Activated naive CD4-positive, alpha-beta T cell treated with anti-CD3 and anti-CD28 coated beads, Interleukin-2, amount 10 ng/mL, durations not matched to agents 7 days and 5 days (primary cell): ENCODE data around the gene SNRPN.
"Not testable (repeated sequence)": the region's sequence is repeated elsewhere in the genome, so short reads cannot be mapped to it uniquely, and the experiment has no call there.

ENCODE experiments used
- CTCF ChIA-PET: fragments of 350-600 bp; sonication (Branson Sonifier 250); formaldehyde crosslinking; loops from one replicate; lab custom pipeline; 2021; ENCODE audit warnings: antibody characterized with exemption; lab: Charles Lee
- DNase-seq: peaks from one replicate; pipeline ENCODE4 v3.0.0-alpha.2; 2020
- H3K27ac Mint-ChIP-seq: one replicate; pipeline ENCODE4 v1.8.0; 2021; ENCODE audit warnings: mild to moderate bottlenecking, moderate library complexity, mixed read lengths
- H3K27me3 Mint-ChIP-seq: one replicate; pipeline ENCODE4 v1.8.0; 2021; ENCODE audit warnings: mild to moderate bottlenecking, mixed read lengths
- H3K36me3 Mint-ChIP-seq: one replicate; pipeline ENCODE4 v1.8.0; 2021; ENCODE audit warnings: mixed read lengths
- H3K4me1 Mint-ChIP-seq: one replicate; pipeline ENCODE4 v1.8.0; 2021; ENCODE audit warnings: mixed read lengths
- H3K4me3 Mint-ChIP-seq: one replicate; pipeline ENCODE4 v1.8.0; 2021; ENCODE audit warnings: mild to moderate bottlenecking, moderate library complexity, mixed read lengths
- H3K9me3 Mint-ChIP-seq: one replicate; pipeline ENCODE4 v1.8.0; 2021; ENCODE audit warnings: mixed read lengths

SNRPN gene

GRCh38 chr15:24948495-24948894 is 6.3 kb upstream of the SNRPN start:
- CTCF ChIA-PET: no interaction called here
- Mint-ChIP-seq H3K27me3 (no peaks in the 10 kb centered on the region), H3K9me3 (peaks cover 8% of the 10 kb centered on the region), H3K4me3 (no peak overlapping the region), H3K4me1 (no peaks in the 10 kb centered on the region), H3K27ac (no peak overlapping the region), H3K36me3 (no peaks in the 10 kb centered on the region)
- no peak for DNase-seq

- CTCF ChIA-PET: no interaction called here
- Mint-ChIP-seq H3K4me3 (peak overlapping the region; percentile 82), H3K36me3 (peaks cover 19% of the 10 kb centered on the region), H3K4me1 (peaks cover 17% of the 10 kb centered on the region), H3K9me3 (peaks cover 21% of the 10 kb centered on the region), H3K27ac (peak overlapping the region; percentile 93), H3K27me3 (peaks cover 6% of the 10 kb centered on the region)
- DNase-seq: peak; percentile 30
These were observed 739 bp downstream of the SNRPN start for GRCh38 chr15:24955531-24955921.

- Mint-ChIP-seq H3K27ac (peak overlapping the region; percentile 93), H3K4me1 (peaks cover 18% of the 10 kb centered on the region), H3K27me3 (peaks cover 6% of the 10 kb centered on the region), H3K4me3 (peak overlapping the region; percentile 82), H3K36me3 (peaks cover 25% of the 10 kb centered on the region), H3K9me3 (peaks cover 23% of the 10 kb centered on the region)
- peak; percentile 77 for DNase-seq
- CTCF ChIA-PET: no interaction called here
These were observed 1.5 kb downstream of the SNRPN start for GRCh38 chr15:24956111-24956838.

- H3K27ac Mint-ChIP-seq: no peak overlapping the region
- peaks cover 6% of the 10 kb centered on the region for H3K27me3 Mint-ChIP-seq
- DNase-seq: no peak
- H3K4me3 Mint-ChIP-seq: no peak overlapping the region
- peaks cover 25% of the 10 kb centered on the region for H3K9me3 Mint-ChIP-seq
- CTCF ChIA-PET: no interaction called here
- peaks cover 30% of the 10 kb centered on the region for H3K36me3 Mint-ChIP-seq
- H3K4me1 Mint-ChIP-seq: peaks cover 18% of the 10 kb centered on the region
These were observed 2.9 kb downstream of the SNRPN start for GRCh38 chr15:24957691-24958090.

- H3K9me3 Mint-ChIP-seq: peaks cover 33% of the 10 kb centered on the region
- H3K4me3 Mint-ChIP-seq: no peak overlapping the region
- no peak for DNase-seq
- no peak overlapping the region for H3K27ac Mint-ChIP-seq
- CTCF ChIA-PET: no interaction called here
- H3K36me3 Mint-ChIP-seq: peaks cover 63% of the 10 kb centered on the region
- H3K27me3 Mint-ChIP-seq: no peaks in the 10 kb centered on the region
- peaks cover 13% of the 10 kb centered on the region for H3K4me1 Mint-ChIP-seq
These were observed 7.2 kb downstream of the SNRPN start for GRCh38 chr15:24961967-24962366.

GRCh38 chr15:24962880-24963279 is 8.1 kb downstream of the SNRPN start:
- Mint-ChIP-seq H3K4me1 (peaks cover 5% of the 10 kb centered on the region), H3K27ac (no peak overlapping the region), H3K36me3 (peaks cover 66% of the 10 kb centered on the region), H3K9me3 (peaks cover 32% of the 10 kb centered on the region), H3K27me3 (no peaks in the 10 kb centered on the region), H3K4me3 (no peak overlapping the region)
- no peak for DNase-seq
- CTCF ChIA-PET: no interaction called here

GRCh38 chr15:24966364-24967103 is 11.7 kb downstream of the SNRPN start:
- Mint-ChIP-seq H3K4me3 (no peak overlapping the region), H3K27ac (no peak overlapping the region), H3K36me3 (peaks cover 64% of the 10 kb centered on the region), H3K9me3 (peaks cover 21% of the 10 kb centered on the region), H3K27me3 (no peaks in the 10 kb centered on the region), H3K4me1 (no peaks in the 10 kb centered on the region)
- no peak for DNase-seq
- CTCF ChIA-PET: no interaction called here

GRCh38 chr15:24971052-24971451 is 16.3 kb downstream of the SNRPN start:
- CTCF ChIA-PET: no interaction called here
- H3K9me3 Mint-ChIP-seq: peaks cover 26% of the 10 kb centered on the region
- no peaks in the 10 kb centered on the region for H3K27me3 Mint-ChIP-seq

GRCh38 chr15:24971772-24972171 is 17.0 kb downstream of the SNRPN start:
- Mint-ChIP-seq H3K4me1 (no peaks in the 10 kb centered on the region), H3K27ac (no peak overlapping the region), H3K27me3 (no peaks in the 10 kb centered on the region), H3K4me3 (no peak overlapping the region), H3K36me3 (peaks cover 64% of the 10 kb centered on the region), H3K9me3 (peaks cover 31% of the 10 kb centered on the region)
- no peak for DNase-seq
- CTCF ChIA-PET: no interaction called here

More at GRCh38 chr15:24971052-24971451, 16.3 kb downstream of the SNRPN start:
- Mint-ChIP-seq H3K4me3 (no peak overlapping the region), H3K27ac (peak overlapping the region; percentile 16), H3K4me1 (no peaks in the 10 kb centered on the region), H3K36me3 (peaks cover 64% of the 10 kb centered on the region)
- DNase-seq: no peak

- H3K4me1 Mint-ChIP-seq, H3K27me3 Mint-ChIP-seq, DNase-seq, H3K4me3 Mint-ChIP-seq, CTCF ChIA-PET, H3K27ac Mint-ChIP-seq: not testable (repeated sequence)
- peaks cover 65% of the 10 kb centered on the region for H3K36me3 Mint-ChIP-seq
- peaks cover 31% of the 10 kb centered on the region for H3K9me3 Mint-ChIP-seq
These were observed 17.9 kb downstream of the SNRPN start for GRCh38 chr15:24972707-24973106.

- CTCF ChIA-PET: no interaction called here
- Mint-ChIP-seq H3K36me3 (peaks cover 70% of the 10 kb centered on the region), H3K9me3 (peaks cover 38% of the 10 kb centered on the region)
These were observed 22.1 kb downstream of the SNRPN start for GRCh38 chr15:24976932-24977331.

GRCh38 chr15:24977686-24978085 is 22.9 kb downstream of the SNRPN start:
- CTCF ChIA-PET: no interaction called here
- Mint-ChIP-seq H3K4me1 (no peaks in the 10 kb centered on the region), H3K9me3 (peaks cover 37% of the 10 kb centered on the region), H3K27me3 (no peaks in the 10 kb centered on the region), H3K4me3 (no peak overlapping the region), H3K36me3 (peaks cover 78% of the 10 kb centered on the region), H3K27ac (no peak overlapping the region)
- no peak for DNase-seq

More at GRCh38 chr15:24976932-24977331, 22.1 kb downstream of the SNRPN start:
- no peaks in the 10 kb centered on the region for H3K4me1 Mint-ChIP-seq
- no peak for DNase-seq
- no peak overlapping the region for H3K27ac Mint-ChIP-seq
- H3K27me3 Mint-ChIP-seq: no peaks in the 10 kb centered on the region
- no peak overlapping the region for H3K4me3 Mint-ChIP-seq

GRCh38 chr15:24985224-24985623 is 30.4 kb downstream of the SNRPN start:
- Mint-ChIP-seq H3K9me3 (peaks cover 30% of the 10 kb centered on the region), H3K27ac (no peak overlapping the region), H3K4me1 (no peaks in the 10 kb centered on the region), H3K36me3 (peaks cover 66% of the 10 kb centered on the region), H3K4me3 (no peak overlapping the region), H3K27me3 (no peaks in the 10 kb centered on the region)
- no peak for DNase-seq
- CTCF ChIA-PET: no interaction called here

- CTCF ChIA-PET: no interaction called here
- no peak overlapping the region for H3K4me3 Mint-ChIP-seq
- H3K4me1 Mint-ChIP-seq: no peaks in the 10 kb centered on the region
- no peaks in the 10 kb centered on the region for H3K27me3 Mint-ChIP-seq
- peaks cover 30% of the 10 kb centered on the region for H3K9me3 Mint-ChIP-seq
- no peak overlapping the region for H3K27ac Mint-ChIP-seq
- peaks cover 62% of the 10 kb centered on the region for H3K36me3 Mint-ChIP-seq
- no peak for DNase-seq
These were observed 31.9 kb downstream of the SNRPN start for GRCh38 chr15:24986653-24987052.

- peaks cover 24% of the 10 kb centered on the region for H3K36me3 Mint-ChIP-seq
- CTCF ChIA-PET: no interaction called here
- no peaks in the 10 kb centered on the region for H3K27me3 Mint-ChIP-seq
- no peak for DNase-seq
- no peak overlapping the region for H3K4me3 Mint-ChIP-seq
- H3K27ac Mint-ChIP-seq: no peak overlapping the region
- no peaks in the 10 kb centered on the region for H3K4me1 Mint-ChIP-seq
- H3K9me3 Mint-ChIP-seq: peaks cover 52% of the 10 kb centered on the region
These were observed 64.6 kb downstream of the SNRPN start for GRCh38 chr15:25019434-25019833.
